Sigmoid colon (tissue), 4 donors: ENCODE data around the gene AKR1C1.

ENCODE experiments used
- EP300 ChIP-seq, 4 donors: sonication (generic); formaldehyde crosslinking; IDR thresholded peaks; one replicate each; pipeline ENCODE4 v1.6.1; 2017; ENCODE audit warnings: antibody characterized with exemption in 4 of 4
- POLR2A ChIP-seq, 2 donors: fragments of 450-650 bp; IDR thresholded peaks; one replicate each; pipeline ENCODE4 v1.6.1; 2016; ENCODE audit warnings: antibody characterized with exemption in 2 of 2, mild to moderate bottlenecking in 2 of 2, moderate library complexity in 2 of 2
- POLR2AphosphoS5 ChIP-seq, 4 donors: sonication (generic); formaldehyde crosslinking; IDR thresholded peaks; one replicate each; pipeline ENCODE4 v1.6.1; 2017; ENCODE audit warnings: antibody characterized with exemption in 4 of 4
- TF ChIP-seq, protein P1 (sequence below), 4 experiments: fragments of 450-650 bp in 3 of 4; fragments of 200-600 bp in 1 of 4; IDR thresholded peaks; one replicate each; pipeline ENCODE4 v1.5.1; 2016 to 2019; ENCODE audit warnings: antibody characterized with exemption in 4 of 4, mild to moderate bottlenecking in 3 of 4, moderate library complexity in 2 of 4

GRCh38 chr10:5023177-5023805 lies 60.1 kb downstream of the AKR1C1 start:
- TF ChIP-seq, protein P1, sequence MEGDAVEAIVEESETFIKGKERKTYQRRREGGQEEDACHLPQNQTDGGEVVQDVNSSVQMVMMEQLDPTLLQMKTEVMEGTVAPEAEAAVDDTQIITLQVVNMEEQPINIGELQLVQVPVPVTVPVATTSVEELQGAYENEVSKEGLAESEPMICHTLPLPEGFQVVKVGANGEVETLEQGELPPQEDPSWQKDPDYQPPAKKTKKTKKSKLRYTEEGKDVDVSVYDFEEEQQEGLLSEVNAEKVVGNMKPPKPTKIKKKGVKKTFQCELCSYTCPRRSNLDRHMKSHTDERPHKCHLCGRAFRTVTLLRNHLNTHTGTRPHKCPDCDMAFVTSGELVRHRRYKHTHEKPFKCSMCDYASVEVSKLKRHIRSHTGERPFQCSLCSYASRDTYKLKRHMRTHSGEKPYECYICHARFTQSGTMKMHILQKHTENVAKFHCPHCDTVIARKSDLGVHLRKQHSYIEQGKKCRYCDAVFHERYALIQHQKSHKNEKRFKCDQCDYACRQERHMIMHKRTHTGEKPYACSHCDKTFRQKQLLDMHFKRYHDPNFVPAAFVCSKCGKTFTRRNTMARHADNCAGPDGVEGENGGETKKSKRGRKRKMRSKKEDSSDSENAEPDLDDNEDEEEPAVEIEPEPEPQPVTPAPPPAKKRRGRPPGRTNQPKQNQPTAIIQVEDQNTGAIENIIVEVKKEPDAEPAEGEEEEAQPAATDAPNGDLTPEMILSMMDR (IDR thresholded peaks at IDR 0.05) = no peak
- TF ChIP-seq EP300 (IDR thresholded peaks at IDR 0.05) = no peak
- TF ChIP-seq POLR2AphosphoS5 (IDR thresholded peaks at IDR 0.05) = no peak
- TF ChIP-seq POLR2A (IDR thresholded peaks at IDR 0.05) = no peak
